GM18870 (cell line): Measurements from ENCODE around the gene ZNF385B.
A peak's percentile ranks its signal among the peaks of the same experiment; 100 is the strongest.
"Not testable (repeated sequence)": the region's sequence is repeated elsewhere in the genome, so short reads cannot be mapped to it uniquely, and the experiment has no call there.

ENCODE experiments used
- ATAC-seq: cut with Tn5 transposase; IDR thresholded peaks from one replicate; pipeline ENCODE4 v1.9.1; 2021; ENCODE audit warnings: moderate library complexity; ENCODE audit not compliant: unreplicated experiment

Gene ZNF385B

GRCh38 chr2:179805001-179805400 lies 56.4 kb downstream of the ZNF385B start:
- no peak for ATAC-seq

GRCh38 chr2:179804206-179804605 lies 57.2 kb downstream of the ZNF385B start:
- no peak for ATAC-seq

GRCh38 chr2:179802051-179802882 lies 59.1 kb downstream of the ZNF385B start:
- no peak for ATAC-seq

GRCh38 chr2:179800776-179801175 lies 60.6 kb downstream of the ZNF385B start:
- ATAC-seq: no peak

GRCh38 chr2:179796213-179797007 lies 65.0 kb downstream of the ZNF385B start:
- ATAC-seq: no peak

- ATAC-seq: no peak
Measured at GRCh38 chr2:179793902-179794301, 67.5 kb downstream of the ZNF385B start.

GRCh38 chr2:179793238-179793637 lies 68.2 kb downstream of the ZNF385B start:
- no peak for ATAC-seq

- ATAC-seq: no peak
Measured at GRCh38 chr2:179790235-179791217, 70.9 kb downstream of the ZNF385B start.

- ATAC-seq: no peak
Measured at GRCh38 chr2:179788104-179788503, 73.3 kb downstream of the ZNF385B start.

GRCh38 chr2:179787601-179788000 lies 73.8 kb downstream of the ZNF385B start:
- no peak for ATAC-seq

- no peak for ATAC-seq
Measured at GRCh38 chr2:179785902-179786301, 75.5 kb downstream of the ZNF385B start.

- ATAC-seq: not testable (repeated sequence)
Measured at GRCh38 chr2:179782346-179782745, 79.1 kb downstream of the ZNF385B start.

- ATAC-seq: no peak
Measured at GRCh38 chr2:179773986-179774385, 87.4 kb downstream of the ZNF385B start.

GRCh38 chr2:179772346-179772745 lies 89.1 kb downstream of the ZNF385B start:
- no peak for ATAC-seq

- no peak for ATAC-seq
Measured at GRCh38 chr2:179771791-179772190, 89.6 kb downstream of the ZNF385B start.

GRCh38 chr2:179770029-179770428 lies 91.4 kb downstream of the ZNF385B start:
- no peak for ATAC-seq

GRCh38 chr2:179769323-179769722 lies 92.1 kb downstream of the ZNF385B start:
- ATAC-seq: no peak

- no peak for ATAC-seq
Measured at GRCh38 chr2:179768765-179769164, 92.6 kb downstream of the ZNF385B start.

GRCh38 chr2:179765666-179766065 lies 95.7 kb downstream of the ZNF385B start:
- ATAC-seq: no peak

- peak; percentile 94 for ATAC-seq
Measured at GRCh38 chr2:179764710-179765109, 96.7 kb downstream of the ZNF385B start.

GRCh38 chr2:179758636-179759035 lies 102.8 kb downstream of the ZNF385B start:
- no peak for ATAC-seq
